ENCODE data around the gene CDH11. TPM values are rescaled to one million over a fixed set of nuclear protein-coding genes. Genes with fewer than 3 reads are reported as not detected.

CDH11 gene
- total and polyA plus RNA-seq, 9 of the 15 experiments (the other 6 are each of a cell fraction or from before 2014, with no cell fraction given) = 0.18 TPM; not detected in 8

GRCh38 chr16:65003621-65004020 is 118.2 kb downstream of the CDH11 start (continued):
- TF ChIP-seq NKRF (IDR thresholded peaks at IDR 0.05; ENCODE audit: borderline replicate concordance) = no peak
- no peak for TF ChIP-seq THRAP3 (IDR thresholded peaks at IDR 0.05; ENCODE audit: borderline replicate concordance)
- no peak for TF ChIP-seq ZNF165 (CRISPR knock-in tag; IDR thresholded peaks at IDR 0.05; ENCODE audit: borderline replicate concordance)
- TF ChIP-seq ZNF274 (IDR thresholded peaks at IDR 0.05; ENCODE audit: borderline replicate concordance, low read depth, low read length) = no peak
- no peak for TF ChIP-seq ZNF140 (CRISPR knock-in tag; IDR thresholded peaks at IDR 0.05)
- TF ChIP-seq SOX6 (IDR thresholded peaks at IDR 0.05) = no peak
- no peak for TF ChIP-seq EP400 (IDR thresholded peaks at IDR 0.05)
- no peak for TF ChIP-seq ERF (CRISPR knock-in tag; IDR thresholded peaks at IDR 0.05)
- TF ChIP-seq HMGXB4 (CRISPR knock-in tag; IDR thresholded peaks at IDR 0.05) = no peak

Data from K562 (cell line).